Measurements from ENCODE around the gene VTN.
A peak's percentile ranks its signal among the peaks of the same experiment; 100 is the strongest.

The VTN gene

DNA sequence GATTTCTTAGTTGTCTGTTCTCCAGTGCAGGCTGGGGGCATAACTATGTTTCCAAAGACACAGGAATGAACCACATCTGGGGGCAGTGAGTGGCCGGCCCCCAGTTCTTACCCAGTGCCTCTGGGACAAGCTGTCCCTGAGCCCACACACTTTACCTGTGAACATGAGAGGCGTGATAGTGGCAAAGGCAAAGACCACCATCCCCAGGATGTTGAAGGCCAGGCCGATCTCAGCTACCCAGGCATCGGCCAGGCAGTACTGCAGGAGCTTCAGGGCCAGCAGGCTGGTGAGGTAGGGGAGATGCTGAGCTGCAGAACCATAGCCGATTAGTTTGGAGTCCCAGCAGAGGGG lies 34.3 kb upstream of the VTN start:
- Histone ChIP-seq H3K27me3 (ENCODE audit: control insufficient read depth, insufficient read depth, low read length) (peaks cover 32% of the 10 kb centered on the region), H3K9ac (ENCODE audit: low read length) (no peak overlapping the region), H3K4me3 (ENCODE audit: low read length) (no peak overlapping the region), H3K36me3 (ENCODE audit: control insufficient read depth, low read depth, low read length) (no peaks in the 10 kb centered on the region), H3K4me1 (ENCODE audit: control insufficient read depth, low read depth, low read length) (peaks cover 60% of the 10 kb centered on the region), H3K9me3 (ENCODE audit: control insufficient read depth, low read depth, low read length) (no peaks in the 10 kb centered on the region), H3K27ac (ENCODE audit: low read length) (no peak overlapping the region)

DNA sequence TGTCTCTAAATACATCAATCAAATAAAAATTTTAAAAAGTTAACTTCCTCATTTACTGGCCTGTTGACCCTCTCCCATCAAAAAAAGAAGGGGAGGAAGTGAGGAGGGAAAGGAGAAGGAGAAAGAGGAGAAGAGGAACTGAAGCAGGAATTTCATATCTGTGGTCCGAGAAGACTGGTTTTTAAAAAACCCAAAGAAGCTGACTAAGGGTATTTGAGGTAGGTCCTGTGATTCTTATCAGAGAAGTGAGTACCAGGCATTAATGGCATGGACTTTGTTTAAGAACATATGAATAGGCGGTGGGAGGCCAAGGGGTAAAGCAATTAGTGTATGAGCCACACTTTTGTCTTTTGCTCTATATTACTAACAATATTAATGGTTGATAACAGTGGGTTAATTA lies 33.9 kb upstream of the VTN start:
- no peaks in the 10 kb centered on the region for H3K36me3 ChIP-seq (ENCODE audit: control insufficient read depth, low read depth, low read length)
- no peak overlapping the region for H3K9ac ChIP-seq (ENCODE audit: low read length)
- peaks cover 32% of the 10 kb centered on the region for H3K27me3 ChIP-seq (ENCODE audit: control insufficient read depth, insufficient read depth, low read length)
- H3K4me1 ChIP-seq (ENCODE audit: control insufficient read depth, low read depth, low read length) = peaks cover 60% of the 10 kb centered on the region
- no peaks in the 10 kb centered on the region for H3K9me3 ChIP-seq (ENCODE audit: control insufficient read depth, low read depth, low read length)
- H3K27ac ChIP-seq (ENCODE audit: low read length) = no peak overlapping the region
- no peak overlapping the region for H3K4me3 ChIP-seq (ENCODE audit: low read length)

DNA sequence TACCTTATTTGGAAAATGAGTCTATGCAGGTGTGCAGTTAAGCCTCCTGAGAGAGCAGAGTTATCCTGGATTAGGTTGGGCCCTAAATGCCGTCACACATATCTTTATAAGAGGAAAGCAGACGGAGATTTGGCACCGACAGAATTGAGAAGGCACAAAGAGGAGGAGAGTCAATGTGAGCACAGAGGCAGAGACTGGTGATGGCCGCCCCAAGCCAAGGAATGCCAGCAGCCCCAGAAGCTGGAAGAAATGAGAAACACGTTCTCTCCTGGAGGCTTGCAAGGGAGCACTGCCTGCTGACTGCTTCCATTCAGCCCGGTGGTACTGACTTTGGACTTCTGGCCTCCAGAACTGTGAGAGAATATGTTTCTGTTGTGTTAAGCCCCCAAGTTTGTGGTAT lies 32.7 kb upstream of the VTN start:
- no peaks in the 10 kb centered on the region for H3K9me3 ChIP-seq (ENCODE audit: control insufficient read depth, low read depth, low read length)
- H3K36me3 ChIP-seq (ENCODE audit: control insufficient read depth, low read depth, low read length) = no peaks in the 10 kb centered on the region
- no peak overlapping the region for H3K9ac ChIP-seq (ENCODE audit: low read length)
- no peak overlapping the region for H3K27ac ChIP-seq (ENCODE audit: low read length)
- peaks cover 32% of the 10 kb centered on the region for H3K27me3 ChIP-seq (ENCODE audit: control insufficient read depth, insufficient read depth, low read length)
- no peak overlapping the region for H3K4me3 ChIP-seq (ENCODE audit: low read length)
- H3K4me1 ChIP-seq (ENCODE audit: control insufficient read depth, low read depth, low read length) = peaks cover 49% of the 10 kb centered on the region

DNA sequence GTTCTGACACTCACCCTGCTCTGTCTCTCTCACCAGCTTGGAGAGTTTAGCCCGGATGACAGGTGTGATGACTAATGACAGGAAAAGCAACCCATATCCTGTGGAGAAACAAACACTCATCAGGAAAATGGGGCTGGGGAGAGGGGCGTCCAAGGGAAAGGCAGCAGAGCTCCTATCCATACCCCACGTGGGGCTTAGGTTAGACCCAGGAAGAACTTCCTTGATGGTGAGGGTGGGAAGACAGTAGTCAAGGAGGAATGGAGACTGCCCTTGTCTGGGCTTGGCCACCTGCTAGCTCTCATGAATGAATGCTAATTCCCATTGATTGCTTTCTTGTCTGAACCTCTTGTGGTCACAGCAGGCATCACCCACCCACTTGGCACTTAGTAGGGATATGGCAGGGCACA lies 32.1 kb upstream of the VTN start:
- no peaks in the 10 kb centered on the region for H3K36me3 ChIP-seq (ENCODE audit: control insufficient read depth, low read depth, low read length)
- H3K27ac ChIP-seq (ENCODE audit: low read length) = no peak overlapping the region
- H3K4me3 ChIP-seq (ENCODE audit: low read length) = peak overlapping the region; percentile 4
- H3K9ac ChIP-seq (ENCODE audit: low read length) = no peak overlapping the region
- peaks cover 43% of the 10 kb centered on the region for H3K4me1 ChIP-seq (ENCODE audit: control insufficient read depth, low read depth, low read length)
- no peaks in the 10 kb centered on the region for H3K9me3 ChIP-seq (ENCODE audit: control insufficient read depth, low read depth, low read length)
- peaks cover 32% of the 10 kb centered on the region for H3K27me3 ChIP-seq (ENCODE audit: control insufficient read depth, insufficient read depth, low read length)

DNA sequence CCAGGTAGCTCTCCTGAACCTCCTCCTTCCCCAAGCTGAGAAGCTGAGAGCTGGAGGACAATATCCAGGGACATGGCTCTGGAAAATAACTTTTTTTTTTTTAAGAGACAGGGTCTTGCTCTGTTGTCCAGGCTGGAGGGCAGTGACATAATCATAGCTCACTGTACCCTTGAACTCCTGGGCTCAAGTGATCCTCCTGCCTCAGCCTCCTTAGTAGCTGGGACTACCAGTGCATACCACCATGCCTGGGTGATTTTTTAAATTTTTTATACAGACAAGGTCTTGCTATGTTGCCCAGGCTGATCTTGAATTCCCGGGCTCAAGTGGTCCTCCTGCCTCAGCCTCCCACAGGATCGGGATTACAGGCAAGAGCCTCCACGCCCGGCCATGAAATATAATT lies 29.7 kb upstream of the VTN start:
- no peaks in the 10 kb centered on the region for H3K36me3 ChIP-seq (ENCODE audit: control insufficient read depth, low read depth, low read length)
- peaks cover 28% of the 10 kb centered on the region for H3K4me1 ChIP-seq (ENCODE audit: control insufficient read depth, low read depth, low read length)
- H3K9me3 ChIP-seq (ENCODE audit: control insufficient read depth, low read depth, low read length) = no peaks in the 10 kb centered on the region
- H3K27me3 ChIP-seq (ENCODE audit: control insufficient read depth, insufficient read depth, low read length) = peaks cover 29% of the 10 kb centered on the region
- no peak overlapping the region for H3K27ac ChIP-seq (ENCODE audit: low read length)
- no peak overlapping the region for H3K9ac ChIP-seq (ENCODE audit: low read length)
- H3K4me3 ChIP-seq (ENCODE audit: low read length) = no peak overlapping the region

DNA sequence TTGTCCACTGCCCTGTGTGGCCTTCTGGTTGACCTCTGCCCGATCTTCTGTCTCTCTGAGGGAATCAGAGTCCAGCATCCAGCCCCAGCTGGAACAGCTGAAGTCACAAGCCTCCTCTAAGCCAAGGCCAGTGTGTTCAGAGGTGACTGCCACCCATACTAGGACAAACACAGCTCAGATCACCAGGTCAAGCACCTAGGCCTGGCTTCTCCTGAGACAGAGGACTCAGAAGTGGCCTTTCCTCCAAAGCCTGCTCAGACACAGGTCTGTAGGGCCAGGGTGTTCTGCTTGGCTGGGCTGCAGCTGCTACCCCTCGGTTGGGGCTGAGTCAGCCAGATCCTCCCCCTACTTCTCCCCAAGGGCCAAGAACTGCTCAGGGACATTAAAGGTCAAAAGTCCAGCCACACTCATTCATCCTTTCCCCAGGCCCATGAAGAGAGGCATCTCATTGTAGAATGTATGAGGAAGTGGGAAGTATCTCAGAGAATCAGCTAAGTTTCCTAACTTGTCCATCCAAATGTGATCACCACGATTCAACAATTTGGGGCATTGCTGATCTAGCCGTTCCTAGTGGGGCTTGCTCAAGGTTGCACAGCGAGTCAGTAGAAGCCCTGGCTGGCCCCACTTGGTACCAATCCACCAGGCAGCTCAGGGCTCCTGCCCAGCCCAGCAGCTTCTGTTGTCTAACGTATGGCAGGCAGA lies 28.3 kb upstream of the VTN start:
- Histone ChIP-seq H3K4me3 (ENCODE audit: low read length) (no peak overlapping the region), H3K4me1 (ENCODE audit: control insufficient read depth, low read depth, low read length) (peaks cover 19% of the 10 kb centered on the region), H3K27ac (ENCODE audit: low read length) (no peak overlapping the region), H3K27me3 (ENCODE audit: control insufficient read depth, insufficient read depth, low read length) (peaks cover 15% of the 10 kb centered on the region), H3K36me3 (ENCODE audit: control insufficient read depth, low read depth, low read length) (no peaks in the 10 kb centered on the region), H3K9ac (ENCODE audit: low read length) (no peak overlapping the region), H3K9me3 (ENCODE audit: control insufficient read depth, low read depth, low read length) (no peaks in the 10 kb centered on the region)

DNA sequence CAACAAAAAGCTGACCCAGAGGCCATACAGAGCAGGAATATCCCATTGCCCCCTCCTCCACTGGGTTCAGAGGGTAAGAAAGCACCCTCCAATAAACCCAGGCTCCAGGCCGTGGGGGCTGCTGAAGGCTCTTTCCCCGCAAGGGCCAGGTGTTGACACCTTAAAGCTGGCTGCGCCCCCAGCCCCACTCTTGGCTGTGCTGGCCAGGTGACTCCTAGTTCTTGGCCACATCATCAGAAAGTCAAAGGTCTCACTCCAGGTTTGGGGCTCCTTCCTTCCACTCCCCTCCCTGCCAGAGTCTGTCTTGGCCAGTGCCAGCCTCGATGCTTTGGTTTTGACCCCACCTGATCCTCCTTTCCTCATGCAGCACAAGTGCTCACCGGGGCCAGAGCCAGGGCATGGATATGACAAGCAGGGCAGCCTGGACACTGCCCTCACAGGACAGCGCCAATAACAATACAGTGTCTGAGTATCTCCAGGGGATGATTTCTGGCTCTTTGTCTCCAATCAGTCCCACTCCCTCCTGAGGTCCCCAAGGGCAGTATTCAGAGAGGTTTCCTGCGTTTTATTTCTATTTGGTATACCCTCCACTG lies 27.7 kb upstream of the VTN start:
- peaks cover 12% of the 10 kb centered on the region for H3K4me1 ChIP-seq (ENCODE audit: control insufficient read depth, low read depth, low read length)
- no peak overlapping the region for H3K4me3 ChIP-seq (ENCODE audit: low read length)
- no peak overlapping the region for H3K9ac ChIP-seq (ENCODE audit: low read length)
- no peaks in the 10 kb centered on the region for H3K36me3 ChIP-seq (ENCODE audit: control insufficient read depth, low read depth, low read length)
- H3K27me3 ChIP-seq (ENCODE audit: control insufficient read depth, insufficient read depth, low read length) = peaks cover 9% of the 10 kb centered on the region
- no peaks in the 10 kb centered on the region for H3K9me3 ChIP-seq (ENCODE audit: control insufficient read depth, low read depth, low read length)
- no peak overlapping the region for H3K27ac ChIP-seq (ENCODE audit: low read length)

DNA sequence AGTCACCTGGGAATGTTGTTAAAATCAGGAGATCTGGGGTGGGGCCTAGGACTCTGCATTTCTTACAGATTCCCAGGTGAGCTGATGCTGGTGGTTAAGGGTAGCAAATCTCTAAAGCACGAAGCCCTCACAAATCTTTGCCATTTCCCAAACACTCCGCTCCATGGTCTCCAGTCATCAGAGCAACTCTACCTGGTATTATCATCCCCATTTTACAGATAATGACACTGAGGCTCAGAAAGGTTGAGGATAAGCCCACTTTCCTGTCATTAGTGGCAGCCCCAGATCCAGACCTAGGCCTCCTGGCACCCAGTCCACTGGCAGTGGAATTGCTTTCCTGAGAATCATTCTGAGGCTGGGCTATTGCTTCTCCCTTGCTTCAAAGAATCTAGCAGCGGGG lies 27.2 kb upstream of the VTN start:
- Histone ChIP-seq H3K27ac (ENCODE audit: low read length) (no peak overlapping the region), H3K27me3 (ENCODE audit: control insufficient read depth, insufficient read depth, low read length) (peaks cover 8% of the 10 kb centered on the region), H3K36me3 (ENCODE audit: control insufficient read depth, low read depth, low read length) (no peaks in the 10 kb centered on the region), H3K4me1 (ENCODE audit: control insufficient read depth, low read depth, low read length) (peaks cover 7% of the 10 kb centered on the region), H3K9ac (ENCODE audit: low read length) (no peak overlapping the region), H3K4me3 (ENCODE audit: low read length) (no peak overlapping the region), H3K9me3 (ENCODE audit: control insufficient read depth, low read depth, low read length) (no peaks in the 10 kb centered on the region)

DNA sequence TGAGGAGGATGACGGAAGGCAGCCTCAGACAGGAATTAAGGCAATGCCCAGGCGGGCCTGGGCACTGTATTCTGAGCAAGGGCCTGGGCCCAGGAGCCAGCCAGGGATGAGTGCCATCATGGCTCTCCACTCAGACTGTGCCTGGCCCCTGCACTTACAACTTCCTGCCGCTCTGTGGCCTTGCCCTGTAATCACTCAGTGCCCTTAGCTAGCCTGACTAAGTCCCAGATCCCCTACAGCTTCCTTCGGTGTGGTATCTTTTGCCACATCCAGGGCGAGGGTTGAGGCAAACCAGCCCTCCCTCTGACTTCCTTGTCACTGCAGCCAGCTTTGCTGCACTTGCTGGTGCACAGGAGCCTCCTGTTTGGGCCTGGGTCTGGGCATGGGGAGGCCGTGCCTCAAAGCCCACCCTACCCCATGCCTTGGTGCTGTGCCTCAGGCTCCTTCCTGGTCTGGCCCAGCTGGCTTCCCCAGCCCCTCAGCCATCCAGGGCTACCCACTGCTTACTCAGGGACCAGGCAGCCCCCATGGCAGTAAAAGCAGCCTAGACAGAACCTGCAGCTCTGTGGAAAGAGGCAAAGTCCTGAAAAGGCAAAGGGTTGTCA lies 26.6 kb upstream of the VTN start:
- H3K4me1 ChIP-seq (ENCODE audit: control insufficient read depth, low read depth, low read length) = peaks cover 2% of the 10 kb centered on the region
- no peak overlapping the region for H3K9ac ChIP-seq (ENCODE audit: low read length)
- H3K27ac ChIP-seq (ENCODE audit: low read length) = no peak overlapping the region
- H3K4me3 ChIP-seq (ENCODE audit: low read length) = no peak overlapping the region
- H3K9me3 ChIP-seq (ENCODE audit: control insufficient read depth, low read depth, low read length) = no peaks in the 10 kb centered on the region
- H3K36me3 ChIP-seq (ENCODE audit: control insufficient read depth, low read depth, low read length) = no peaks in the 10 kb centered on the region
- peaks cover 8% of the 10 kb centered on the region for H3K27me3 ChIP-seq (ENCODE audit: control insufficient read depth, insufficient read depth, low read length)

DNA sequence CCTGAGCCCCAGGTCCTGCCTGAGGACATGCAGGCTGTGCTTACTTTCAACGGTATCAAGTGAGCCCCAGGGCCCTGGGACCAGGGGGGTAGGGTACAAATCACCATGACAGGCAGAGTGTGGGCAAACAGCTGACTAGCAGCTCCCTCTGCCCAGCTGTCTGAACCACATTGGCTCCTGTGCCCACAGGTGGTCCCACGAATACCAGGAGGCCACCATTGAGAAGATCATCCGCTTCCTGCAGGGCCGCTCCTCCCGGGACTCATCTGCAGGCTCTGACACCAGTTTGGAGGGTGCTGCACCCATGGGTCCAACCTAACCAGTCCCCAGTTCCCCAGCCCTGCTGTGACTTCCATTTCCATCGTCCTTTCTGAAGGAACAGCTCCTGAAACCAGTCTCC lies 25.9 kb upstream of the VTN start:
- no peak overlapping the region for H3K9ac ChIP-seq (ENCODE audit: low read length)
- H3K36me3 ChIP-seq (ENCODE audit: control insufficient read depth, low read depth, low read length) = no peaks in the 10 kb centered on the region
- H3K4me1 ChIP-seq (ENCODE audit: control insufficient read depth, low read depth, low read length) = no peaks in the 10 kb centered on the region
- H3K9me3 ChIP-seq (ENCODE audit: control insufficient read depth, low read depth, low read length) = no peaks in the 10 kb centered on the region
- no peak overlapping the region for H3K4me3 ChIP-seq (ENCODE audit: low read length)
- H3K27me3 ChIP-seq (ENCODE audit: control insufficient read depth, insufficient read depth, low read length) = peaks cover 3% of the 10 kb centered on the region
- no peak overlapping the region for H3K27ac ChIP-seq (ENCODE audit: low read length)

DNA sequence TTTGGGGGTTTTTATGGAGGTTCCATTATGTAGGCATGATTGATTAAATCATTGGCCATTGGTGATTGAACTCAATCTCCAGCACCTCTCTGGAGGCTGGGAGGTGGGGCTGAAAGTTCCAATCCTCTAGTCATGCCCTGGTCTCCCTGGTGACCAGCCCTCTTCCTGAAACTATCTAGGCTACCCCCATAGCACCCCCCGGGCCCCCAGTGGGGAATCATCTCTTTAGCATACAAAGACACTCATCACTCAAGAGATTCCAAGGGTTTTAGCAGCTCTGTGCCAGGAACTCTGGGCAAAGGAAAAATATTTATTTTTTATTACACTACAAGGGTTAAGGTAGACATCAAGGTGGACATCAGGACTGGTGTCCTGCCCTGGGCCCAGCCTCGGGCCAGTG lies 25.3 kb upstream of the VTN start:
- no peak overlapping the region for H3K27ac ChIP-seq (ENCODE audit: low read length)
- peaks cover 4% of the 10 kb centered on the region for H3K36me3 ChIP-seq (ENCODE audit: control insufficient read depth, low read depth, low read length)
- H3K4me3 ChIP-seq (ENCODE audit: low read length) = no peak overlapping the region

More for the DNA sequence above, 25.3 kb upstream of the VTN start:
- Histone ChIP-seq H3K9me3 (ENCODE audit: control insufficient read depth, low read depth, low read length) (no peaks in the 10 kb centered on the region), H3K9ac (ENCODE audit: low read length) (no peak overlapping the region), H3K27me3 (ENCODE audit: control insufficient read depth, insufficient read depth, low read length) (no peaks in the 10 kb centered on the region), H3K4me1 (ENCODE audit: control insufficient read depth, low read depth, low read length) (no peaks in the 10 kb centered on the region)
